Thoracic aorta (tissue), 2 donors: Measurements from ENCODE around the gene USP10. TPM values are rescaled to one million over a fixed set of nuclear protein-coding genes. Genes with fewer than 3 reads are reported as not detected.

Source experiments
- ATAC-seq: fragments of 150-250 bp; one replicate; pipeline ENCODE4 v1.8.0; 2017; ENCODE audit warnings: low read depth; ENCODE audit not compliant: insufficient number of reproducible peaks, low FRiP score
- DNase-seq: peaks from one replicate; pipeline ENCODE4 v3.0.0-alpha.2; 2020; ENCODE audit warnings: low spot score
- H3K27ac ChIP-seq, 2 donors: fragments of 200-600 bp; sonication (generic); 1 replicate in 1 of 2; 2 replicates in 1 of 2; pipeline ENCODE4 v1.5.1; 2016; ENCODE audit warnings: mild to moderate bottlenecking in 2 of 2, moderate library complexity in 2 of 2
- H3K27me3 ChIP-seq: fragments of 200-600 bp; sonication (generic); replicated peaks from 2 replicates; pipeline ENCODE4 v1.6.0; 2016; ENCODE audit warnings: mild to moderate bottlenecking; ENCODE audit not compliant: insufficient read depth
- H3K36me3 ChIP-seq: fragments of 200-600 bp; sonication (generic); one replicate; pipeline ENCODE4 v1.5.1; 2016
- H3K4me1 ChIP-seq, 2 donors: fragments of 200-600 bp; sonication (generic); 1 replicate in 1 of 2; 2 replicates in 1 of 2; pipeline versions ENCODE4 v1.5.1 to v1.6.0; 2016; ENCODE audit warnings: low read depth in 2 of 2, mild to moderate bottlenecking in 1 of 2; ENCODE audit not compliant: control insufficient read depth in 1 of 2
- H3K4me3 ChIP-seq: fragments of 200-600 bp; sonication (generic); 2 replicates; pipeline ENCODE4 v1.5.1; 2016; ENCODE audit warnings: mild to moderate bottlenecking
- H3K9me3 ChIP-seq: fragments of 200-600 bp; sonication (generic); 2 replicates; pipeline ENCODE4 v1.5.1; 2016
- CTCF ChIP-seq: fragments of 200-600 bp; sonication (generic); IDR thresholded peaks from one replicate; pipeline ENCODE4 v1.5.1; 2019; ENCODE audit warnings: antibody characterized with exemption
- total RNA-seq, 2 donors: library from RNA; depleted of rRNA; stranded (reverse); fragments of >200 nt; gene quantifications; one replicate each; pipeline versions ENCODE4 v1.1.0 to v1.2.3, GENCODE V29; 2016

The USP10 gene
- total RNA-seq, 2 donors from 2014 or later = 36.7 to 85.2 TPM

GRCh38 chr16:84739349-84740124 lies 39.7 kb downstream of the USP10 start:
- no peak overlapping the region for H3K27ac ChIP-seq
- peaks cover 12 to 24% of the 10 kb centered on the region in 2 donors for H3K4me1 ChIP-seq
- no peaks in the 10 kb centered on the region for H3K27me3 ChIP-seq
- no peak for DNase-seq
- H3K4me3 ChIP-seq = no peak overlapping the region
- H3K9me3 ChIP-seq = no peaks in the 10 kb centered on the region
- TF ChIP-seq CTCF = no peak
- H3K36me3 ChIP-seq = no peaks in the 10 kb centered on the region
- ATAC-seq = no peak

GRCh38 chr16:84740596-84741116 lies 40.9 kb downstream of the USP10 start:
- DNase-seq (no peak), ATAC-seq (no peak)
- Histone ChIP-seq H3K36me3 (no peaks in the 10 kb centered on the region), H3K4me1 (peaks cover 12 to 24% of the 10 kb centered on the region in 2 donors), H3K9me3 (no peaks in the 10 kb centered on the region), H3K27ac (no peak overlapping the region), H3K27me3 (no peaks in the 10 kb centered on the region), H3K4me3 (no peak overlapping the region)
- TF ChIP-seq CTCF = no peak

GRCh38 chr16:84741340-84741830 lies 41.6 kb downstream of the USP10 start:
- H3K36me3 ChIP-seq = no peaks in the 10 kb centered on the region
- no peak for ATAC-seq
- H3K4me3 ChIP-seq = no peak overlapping the region
- peak overlapping the region in 1 of 2 donors; percentile 9 for H3K27ac ChIP-seq
- H3K9me3 ChIP-seq = no peaks in the 10 kb centered on the region
- peaks cover 12 to 24% of the 10 kb centered on the region in 2 donors for H3K4me1 ChIP-seq
- no peaks in the 10 kb centered on the region for H3K27me3 ChIP-seq
- TF ChIP-seq CTCF = no peak
- no peak for DNase-seq

- H3K27me3 ChIP-seq = no peaks in the 10 kb centered on the region
- no peaks in the 10 kb centered on the region for H3K9me3 ChIP-seq
- no peak overlapping the region for H3K4me3 ChIP-seq
- DNase-seq (no peak), ATAC-seq (no peak)
- H3K27ac ChIP-seq = no peak overlapping the region
- no peaks in the 10 kb centered on the region for H3K36me3 ChIP-seq
- peaks cover 12 to 24% of the 10 kb centered on the region in 2 donors for H3K4me1 ChIP-seq
- TF ChIP-seq CTCF = no peak
These were observed 42.9 kb downstream of the USP10 start for GRCh38 chr16:84742641-84743092.

GRCh38 chr16:84746231-84746630 lies 46.4 kb downstream of the USP10 start:
- Histone ChIP-seq H3K36me3 (no peaks in the 10 kb centered on the region), H3K4me1 (peaks cover 6% of the 10 kb centered on the region in 2 donors), H3K27me3 (no peaks in the 10 kb centered on the region), H3K27ac (no peak overlapping the region), H3K4me3 (no peak overlapping the region), H3K9me3 (no peaks in the 10 kb centered on the region)
- no peak for TF ChIP-seq CTCF
- DNase-seq (no peak), ATAC-seq (no peak)
